Hematopoietic multipotent progenitor cell treated with erythropoietin and hydrocortisone succinate and interleukin-3 and kit ligand, for 17 days (in vitro differentiated cells): ENCODE results near the gene AQP3.
A peak's percentile ranks its signal among the peaks of the same experiment; 100 is the strongest.
"Not testable (repeated sequence)": the region's sequence is repeated elsewhere in the genome, so short reads cannot be mapped to it uniquely, and the experiment has no call there.

Experiments
- DNase-seq: peaks from one replicate; pipeline ENCODE4 v3.0.0-alpha.2; 2015; ENCODE audit warnings: low spot score

AQP3 gene

DNA sequence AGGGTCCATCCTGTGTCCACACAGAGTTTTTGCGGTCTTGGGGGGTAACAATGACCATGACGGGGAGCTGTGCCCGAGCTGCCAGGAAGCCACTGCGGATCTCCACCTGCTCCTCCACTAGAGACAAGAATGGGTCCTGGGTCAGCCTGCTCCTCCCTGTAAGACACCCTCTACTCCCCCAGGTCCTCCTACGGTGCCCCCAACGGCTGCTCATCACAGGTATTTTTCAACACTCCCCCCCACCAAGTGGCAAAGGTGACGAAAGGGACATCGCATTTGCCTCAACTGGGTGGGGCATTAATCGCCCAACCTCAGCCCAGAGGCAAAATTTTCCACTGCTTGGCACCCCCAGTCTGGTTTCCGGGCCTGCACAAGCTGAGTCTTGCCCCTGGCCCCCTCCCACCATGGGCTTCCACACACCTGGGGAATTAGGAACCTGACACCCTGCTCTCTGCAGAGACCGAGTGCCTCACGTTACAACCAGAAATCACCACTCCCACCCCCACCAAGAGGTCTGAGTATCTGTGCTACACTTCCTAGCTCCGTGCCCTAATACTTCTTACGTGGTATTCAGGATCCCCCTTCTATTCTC, 16.7 kb upstream of the AQP3 start:
- DNase-seq, result no peak

GRCh38 chr9:33463151-33463550, 15.8 kb upstream of the AQP3 start:
- no peak for DNase-seq

DNA sequence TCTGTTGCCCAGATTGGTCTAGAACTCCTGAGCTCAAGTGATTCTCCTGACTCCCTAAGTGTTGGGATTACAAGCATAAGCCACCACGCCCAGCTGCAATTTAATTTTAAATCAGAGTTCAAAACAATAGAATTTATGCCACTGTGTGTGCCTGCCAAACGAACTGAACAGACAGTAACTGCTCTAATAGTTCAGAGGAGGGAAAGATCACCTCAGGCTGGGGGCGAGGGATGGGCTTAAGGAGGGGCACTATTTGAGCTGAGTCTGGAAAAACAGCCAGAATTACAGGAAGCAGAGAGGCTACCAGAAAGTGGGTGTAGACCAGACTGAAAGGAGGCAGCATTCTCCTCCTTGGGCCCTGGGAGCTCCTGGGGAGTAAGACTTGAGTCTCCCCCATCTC, 14.1 kb upstream of the AQP3 start:
- no peak for DNase-seq

GRCh38 chr9:33460854-33461253, 13.5 kb upstream of the AQP3 start:
- DNase-seq, result no peak

- DNase-seq, result no peak
Observed at GRCh38 chr9:33459115-33459514, 11.7 kb upstream of the AQP3 start.

DNA sequence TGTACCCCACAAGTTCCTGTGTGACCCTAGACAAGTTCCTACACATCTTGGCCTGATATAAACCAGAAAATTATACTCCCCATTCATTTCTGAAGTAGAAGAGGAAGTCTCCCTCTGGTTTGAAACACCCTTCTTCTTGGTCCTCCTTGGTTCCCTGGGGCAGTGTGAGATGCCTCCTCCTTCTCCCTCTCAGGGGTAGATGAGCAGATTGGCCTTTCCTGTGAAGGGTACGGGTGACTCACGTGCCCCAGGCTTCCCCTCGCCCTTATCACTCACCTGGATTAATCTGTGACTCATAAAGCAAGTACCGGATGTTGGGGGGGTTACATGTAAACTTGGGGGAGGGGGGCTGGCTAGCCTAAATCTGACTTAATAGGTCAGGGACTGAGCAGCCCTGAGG, 11.1 kb upstream of the AQP3 start:
- DNase-seq, result no peak

DNA sequence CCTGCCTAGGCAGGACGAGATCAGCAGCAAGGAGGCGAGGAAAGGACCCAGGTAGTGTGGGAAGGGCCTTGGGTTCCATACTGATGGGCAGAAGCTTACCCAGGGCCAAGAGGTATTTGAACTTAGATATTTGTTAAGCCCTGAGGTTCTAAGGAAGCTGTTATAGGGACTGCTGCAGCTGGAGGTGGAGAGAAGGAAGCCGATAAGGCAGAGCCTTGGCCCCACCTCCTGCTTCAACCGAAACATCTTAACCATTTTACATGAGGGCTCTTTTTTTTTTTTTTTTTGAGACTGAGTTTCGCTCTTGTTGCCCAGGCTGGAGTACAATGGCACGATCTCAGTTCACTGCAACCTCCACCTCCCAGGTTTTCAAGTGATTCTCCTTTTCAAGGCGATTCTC, 8.6 kb upstream of the AQP3 start:
- no peak for DNase-seq

DNA sequence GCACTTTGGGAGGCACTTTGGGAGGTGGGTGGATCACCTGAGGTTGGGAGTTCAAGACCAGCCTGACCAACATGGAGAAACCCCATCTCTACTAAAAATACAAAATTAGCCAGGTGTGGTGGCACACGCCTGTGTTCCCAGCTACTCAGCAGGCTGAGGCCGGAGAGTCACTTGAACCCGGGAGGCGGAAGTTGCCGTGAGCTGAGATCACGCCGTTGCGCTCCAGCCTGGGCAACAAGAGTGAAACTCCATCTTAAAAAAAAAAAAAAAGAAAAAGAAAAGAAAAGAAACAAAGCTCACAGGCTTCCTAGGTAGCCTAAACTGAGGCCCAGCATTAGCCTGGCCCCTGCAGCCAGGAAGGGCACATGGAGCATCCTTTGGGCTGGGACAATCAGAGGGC, 8.1 kb upstream of the AQP3 start:
- not testable (repeated sequence) for DNase-seq

- DNase-seq, result not testable (repeated sequence)
Observed at GRCh38 chr9:33454661-33455026, 7.3 kb upstream of the AQP3 start.

DNA sequence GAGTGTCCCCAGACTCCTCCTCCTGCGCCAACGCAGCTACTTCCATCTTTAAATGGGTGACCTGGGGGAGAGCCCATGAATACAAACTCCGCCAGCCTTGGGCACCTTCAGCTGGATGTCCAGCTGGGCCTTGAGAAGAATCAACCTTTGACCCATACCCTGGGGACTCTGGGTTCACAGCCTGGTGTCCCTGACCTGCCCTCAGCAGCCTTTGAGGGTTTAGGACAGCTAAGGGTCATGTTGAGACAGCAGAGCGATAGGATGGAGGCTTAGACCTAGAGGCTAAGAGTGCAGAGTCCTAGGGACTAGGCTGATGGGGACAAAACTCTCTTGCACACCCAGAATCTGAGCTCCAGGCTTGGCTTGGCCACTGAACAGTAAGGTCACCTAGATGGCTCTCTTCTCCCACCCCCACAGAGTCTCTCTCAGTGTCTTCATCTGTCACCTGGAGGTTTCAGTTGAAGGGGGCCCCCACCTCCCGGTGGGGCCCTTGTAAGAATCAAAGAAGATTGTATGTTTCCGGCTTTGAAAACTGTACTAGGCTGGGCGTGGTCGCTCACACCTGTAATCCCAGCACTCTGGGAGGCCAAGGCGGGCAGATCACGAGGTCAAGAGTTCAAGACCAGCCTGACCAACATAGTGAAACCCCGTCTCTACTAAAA, 6.7 kb upstream of the AQP3 start:
- no peak for DNase-seq

GRCh38 chr9:33453286-33453860, 6.0 kb upstream of the AQP3 start:
- DNase-seq, result no peak

DNA sequence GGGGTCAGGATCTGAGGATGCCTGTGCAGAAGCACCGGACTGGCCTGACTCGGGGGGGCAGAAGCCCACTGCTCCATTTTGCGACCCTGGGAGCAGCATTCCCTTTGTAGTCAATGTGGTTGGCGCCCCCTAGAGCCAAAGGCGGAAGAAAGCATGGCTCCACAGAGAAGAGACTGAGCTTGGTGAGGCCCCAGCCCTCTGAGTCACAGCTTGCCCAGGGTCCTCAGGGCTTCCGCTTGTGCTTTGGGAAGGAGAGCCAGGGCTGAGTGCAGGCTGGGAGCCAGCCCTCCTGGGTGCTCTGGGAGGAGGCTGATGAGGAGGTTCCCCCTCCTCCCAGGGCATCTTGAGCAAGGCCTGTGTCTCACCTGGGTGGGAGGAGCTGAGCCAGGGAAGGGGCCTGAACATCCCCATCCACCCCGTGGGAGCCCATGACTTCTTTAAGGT, 5.5 kb upstream of the AQP3 start:
- peak; percentile 64 for DNase-seq

- no peak for DNase-seq
Observed at GRCh38 chr9:33450621-33451146, 3.3 kb upstream of the AQP3 start.

DNA sequence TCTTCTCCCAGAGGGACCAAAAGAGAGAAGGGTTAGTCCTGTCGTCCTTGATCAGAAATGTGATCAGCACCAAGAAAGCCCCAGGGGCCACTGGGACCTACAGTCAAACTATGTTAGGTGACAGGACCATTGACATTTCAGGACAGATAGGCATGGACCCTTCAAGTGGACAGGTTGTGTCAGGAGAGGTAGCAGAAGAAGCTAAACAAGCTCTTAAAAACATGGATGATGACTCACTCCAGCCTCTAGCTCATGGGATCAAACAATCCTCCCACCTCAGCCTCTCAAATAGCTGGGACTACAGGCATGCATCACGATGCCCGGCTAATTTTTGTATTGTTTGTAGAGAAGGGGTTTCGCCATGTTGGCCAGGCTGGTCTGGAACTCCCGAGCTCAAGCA, 2.3 kb upstream of the AQP3 start:
- no peak for DNase-seq

DNA sequence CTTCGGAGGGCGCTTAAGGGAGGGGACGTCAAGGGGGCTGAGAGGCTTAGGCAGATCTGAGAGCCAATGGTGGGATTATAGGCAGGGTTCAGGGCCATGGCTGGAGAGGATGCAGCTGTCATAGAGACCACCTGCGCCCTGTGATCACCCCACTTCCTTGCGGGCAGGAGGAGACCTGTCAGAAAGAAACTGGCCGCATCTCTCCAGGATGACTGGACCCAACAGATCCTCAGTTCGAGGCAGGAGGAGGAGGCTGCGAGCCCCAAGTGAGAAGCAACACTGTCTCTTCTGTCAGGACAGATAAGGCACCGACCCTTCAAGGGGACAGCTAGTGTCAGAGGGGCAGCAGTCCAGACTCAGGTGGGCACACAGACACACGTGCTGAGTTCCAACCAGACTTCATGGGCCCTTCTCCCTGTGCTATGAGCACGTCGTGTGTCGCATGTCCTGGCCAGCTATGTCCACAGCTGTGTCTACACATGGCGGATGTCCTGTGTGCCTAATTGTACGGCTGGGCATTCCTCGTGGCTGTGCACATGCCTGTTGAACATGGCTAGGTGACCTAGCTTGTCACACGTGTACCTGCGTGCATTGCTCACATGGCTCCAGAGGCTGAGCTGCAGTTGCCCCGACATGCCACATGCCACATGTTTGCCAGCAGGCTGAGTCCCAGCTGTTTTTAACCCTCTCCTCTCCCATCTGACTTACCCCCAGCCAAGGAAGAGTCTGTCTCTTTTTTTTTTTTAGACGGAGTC, 583 bp upstream of the AQP3 start:
- no peak for DNase-seq

DNA sequence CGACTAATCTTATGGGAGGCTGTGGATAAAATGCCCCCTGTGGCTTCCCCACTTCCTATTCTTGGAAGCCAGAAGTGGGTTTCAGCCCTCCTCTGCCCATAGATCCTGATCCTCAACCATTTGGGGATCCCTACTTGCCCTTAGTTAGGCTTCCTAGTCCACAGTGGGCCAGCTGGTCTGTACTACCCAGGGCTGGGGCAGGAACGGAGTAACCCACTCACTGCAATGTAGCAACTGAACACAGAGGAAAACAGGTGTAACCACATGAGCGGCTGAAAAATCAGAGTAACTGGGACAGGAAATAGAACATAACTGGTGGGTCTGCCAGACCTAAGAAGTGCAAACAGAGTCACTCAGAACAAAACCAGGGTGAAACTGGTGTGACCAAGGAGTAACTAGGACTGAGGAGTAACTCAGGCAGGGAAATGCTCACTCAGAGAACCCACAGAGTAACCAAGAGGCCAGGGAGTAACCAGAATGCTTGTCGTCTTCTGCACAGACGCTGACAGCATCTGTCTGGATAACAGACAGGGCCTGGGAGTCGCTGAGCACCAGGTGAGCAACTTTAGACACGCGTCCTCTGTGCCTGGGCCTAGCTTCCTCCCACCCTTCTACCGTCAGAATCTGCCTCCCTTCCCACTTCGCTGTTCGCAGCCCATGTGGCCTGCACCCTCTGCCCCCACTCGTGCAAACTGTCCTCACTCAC, 1.0 kb downstream of the AQP3 start:
- DNase-seq, result peak; percentile 48

DNA sequence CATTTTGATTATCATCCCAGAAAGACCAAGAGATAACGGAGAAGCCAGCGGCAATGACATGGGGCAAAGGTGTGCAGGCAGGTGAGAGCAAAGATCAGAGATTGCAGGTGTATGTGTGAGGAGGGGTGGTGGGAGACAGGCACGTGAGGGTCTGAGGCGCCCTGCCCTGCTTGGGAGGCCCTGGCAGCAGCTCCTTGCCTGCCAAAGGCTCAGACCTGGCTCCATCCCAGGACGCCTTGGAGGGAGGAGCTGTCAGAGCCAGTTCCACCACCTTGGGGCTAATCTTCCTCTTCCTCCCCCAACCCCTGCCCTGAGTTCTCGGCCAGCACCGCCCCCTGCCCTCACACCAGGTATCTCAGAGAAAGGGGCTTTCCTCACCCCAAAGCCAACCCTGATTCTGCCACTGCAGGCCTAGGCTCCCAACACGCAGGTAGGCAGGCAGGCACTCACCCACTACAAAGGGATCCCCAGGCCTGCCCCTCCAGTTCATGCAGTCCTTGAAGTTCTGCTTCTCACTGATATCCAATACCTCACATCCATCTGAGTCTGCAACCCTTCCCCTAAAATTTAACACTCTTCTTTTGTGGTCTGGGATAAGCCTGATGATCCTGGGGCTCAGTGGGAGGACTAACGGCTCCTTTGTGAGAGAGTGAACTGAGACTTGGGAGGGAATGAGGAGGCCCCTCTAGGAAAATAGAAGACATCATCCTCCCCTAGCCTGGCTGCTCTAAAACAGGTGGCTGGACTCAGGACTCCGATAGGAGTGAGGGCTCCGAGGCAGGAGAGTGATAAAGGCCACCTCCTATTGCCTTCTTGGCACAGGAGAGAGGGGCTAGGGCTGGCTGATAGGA, 1.8 kb downstream of the AQP3 start:
- peak; percentile 56 for DNase-seq

GRCh38 chr9:33443464-33444154, 3.8 kb downstream of the AQP3 start:
- DNase-seq, result no peak

DNA sequence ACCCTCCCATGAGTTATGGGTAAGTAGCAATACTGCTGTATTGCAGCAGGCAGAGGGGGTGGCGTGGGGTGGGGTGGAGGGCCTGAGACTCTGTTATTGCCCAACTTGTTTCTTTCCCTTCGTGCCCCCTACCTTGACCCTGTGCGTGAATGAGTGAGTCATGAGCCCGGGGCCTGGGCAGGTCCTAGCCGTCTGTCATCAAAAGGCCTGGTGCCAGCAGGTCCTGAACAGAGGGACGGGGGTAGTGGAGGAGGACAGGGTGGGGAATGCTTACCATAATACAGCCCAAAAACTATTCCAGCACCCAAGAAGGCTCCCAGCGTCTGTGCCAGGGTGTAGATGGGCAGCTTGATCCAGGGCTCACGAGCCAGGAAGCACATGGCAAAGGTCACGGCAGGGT, 4.3 kb downstream of the AQP3 start:
- no peak for DNase-seq

- DNase-seq, result no peak
Observed at GRCh38 chr9:33442125-33442524, 5.3 kb downstream of the AQP3 start.

- no peak for DNase-seq
Observed at GRCh38 chr9:33440609-33441008, 6.8 kb downstream of the AQP3 start.
